GM19328 (cell line): ENCODE results near the gene PLEKHG4B.
A peak's percentile ranks its signal among the peaks of the same experiment; 100 is the strongest.
"Not testable (repeated sequence)": the region's sequence is repeated elsewhere in the genome, so short reads cannot be mapped to it uniquely, and the experiment has no call there.

ENCODE experiments used
- ATAC-seq: cut with Tn5 transposase; IDR thresholded peaks from one replicate; pipeline ENCODE4 v1.9.1; 2021; ENCODE audit warnings: mild to moderate bottlenecking, moderate library complexity; ENCODE audit not compliant: unreplicated experiment

The PLEKHG4B gene

GRCh38 chr5:197892-198489 is 106.0 kb downstream of the PLEKHG4B start:
- ATAC-seq = no peak

GRCh38 chr5:198516-199196 is 106.7 kb downstream of the PLEKHG4B start:
- no peak for ATAC-seq

- no peak for ATAC-seq
These were observed 107.4 kb downstream of the PLEKHG4B start for GRCh38 chr5:199197-199949.

- no peak for ATAC-seq
These were observed 108.1 kb downstream of the PLEKHG4B start for GRCh38 chr5:199950-200645.

- ATAC-seq = no peak
These were observed 109.0 kb downstream of the PLEKHG4B start for GRCh38 chr5:200985-201384.

GRCh38 chr5:201672-202071 is 109.7 kb downstream of the PLEKHG4B start:
- no peak for ATAC-seq

GRCh38 chr5:203246-203930 is 111.4 kb downstream of the PLEKHG4B start:
- ATAC-seq = no peak

- ATAC-seq = no peak
These were observed 112.0 kb downstream of the PLEKHG4B start for GRCh38 chr5:204001-204400.

GRCh38 chr5:204462-204861 is 112.5 kb downstream of the PLEKHG4B start:
- ATAC-seq = no peak

GRCh38 chr5:204966-205670 is 113.2 kb downstream of the PLEKHG4B start:
- no peak for ATAC-seq

GRCh38 chr5:206406-206805 is 114.4 kb downstream of the PLEKHG4B start:
- no peak for ATAC-seq

GRCh38 chr5:206927-207536 is 115.1 kb downstream of the PLEKHG4B start:
- no peak for ATAC-seq

- no peak for ATAC-seq
These were observed 115.6 kb downstream of the PLEKHG4B start for GRCh38 chr5:207599-207998.

GRCh38 chr5:208449-209114 is 116.6 kb downstream of the PLEKHG4B start:
- ATAC-seq = no peak

- no peak for ATAC-seq
These were observed 121.9 kb downstream of the PLEKHG4B start for GRCh38 chr5:213803-214395.

- not testable (repeated sequence) for ATAC-seq
These were observed 123.3 kb downstream of the PLEKHG4B start for GRCh38 chr5:215256-215655.

GRCh38 chr5:216076-216475 is 124.1 kb downstream of the PLEKHG4B start:
- not testable (repeated sequence) for ATAC-seq

GRCh38 chr5:217494-218456 is 125.8 kb downstream of the PLEKHG4B start, which contains the start of the genes CCDC127 and SDHA:
Gene CCDC127 (minus strand): TSS chr5:218153. CDS start chr5:216849, 1,304 bp downstream.
Gene SDHA (plus strand): TSS chr5:218320. CDS start chr5:218356, 36 bp downstream.
- peak; percentile 78 for ATAC-seq
